ENCODE measurements around the gene GPR65. TPM values are rescaled to one million over a fixed set of nuclear protein-coding genes. Genes with fewer than 3 reads are reported as not detected.

Gene GPR65
- total and polyA plus RNA-seq, 2 experiments from 2014 or later, result not detected

DNA sequence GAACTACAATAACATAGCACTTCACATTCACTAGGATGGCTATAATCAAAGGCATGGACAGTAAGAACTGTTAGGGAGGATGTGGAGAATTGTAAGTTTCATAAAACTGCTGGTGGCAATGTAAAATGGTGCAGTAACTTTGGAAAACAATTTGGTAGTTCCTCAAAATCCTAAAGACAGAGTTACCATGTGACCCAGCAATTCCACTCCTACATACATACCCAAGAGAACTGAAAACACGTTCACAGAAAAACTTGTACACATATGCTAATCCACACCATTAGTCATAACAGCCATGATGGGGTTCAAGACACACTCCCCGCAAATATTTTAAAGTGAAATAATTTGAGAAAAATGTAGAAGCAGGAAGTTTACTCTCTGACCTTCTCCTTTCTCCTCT lies 43.7 kb upstream of the GPR65 start:
- no peaks in the 10 kb centered on the region for H3K36me3 ChIP-seq (ENCODE audit: insufficient read depth)
- Mint-ChIP-seq H3K27me3 (ENCODE audit: insufficient read depth, low read depth, poor library complexity) (peaks cover 1% of the 10 kb centered on the region), H3K27ac (no peak overlapping the region), H3K4me1 (no peaks in the 10 kb centered on the region), H3K36me3 (ENCODE audit: low read depth) (peaks cover 3% of the 10 kb centered on the region; the same call in 1 of the 3 replicates), H3K4me3 (no peak overlapping the region), H3K9me3 (no peaks in the 10 kb centered on the region)
- no peaks in the 10 kb centered on the region for H3F3A ChIP-seq (replicated peaks; ENCODE audit: low read depth)
- H3K9me2 ChIP-seq (ENCODE audit: insufficient read depth), result no peaks in the 10 kb centered on the region
- no peaks in the 10 kb centered on the region for H3K4me1 ChIP-seq (ENCODE audit: insufficient read depth)
- no peak overlapping the region for H3K27ac ChIP-seq (ENCODE audit: low read depth)
- no peaks in the 10 kb centered on the region for H4K20me1 ChIP-seq (replicated peaks; ENCODE audit: insufficient read depth)
- H3K79me2 ChIP-seq (replicated peaks; ENCODE audit: insufficient read depth), result no peaks in the 10 kb centered on the region
- no peaks in the 10 kb centered on the region for H3K27me3 ChIP-seq (ENCODE audit: insufficient read depth)
- TF ChIP-seq POLR2AphosphoS5 (IDR thresholded peaks at IDR 0.05; ENCODE audit: low read depth), result no peak
- TF ChIP-seq, protein P1, sequence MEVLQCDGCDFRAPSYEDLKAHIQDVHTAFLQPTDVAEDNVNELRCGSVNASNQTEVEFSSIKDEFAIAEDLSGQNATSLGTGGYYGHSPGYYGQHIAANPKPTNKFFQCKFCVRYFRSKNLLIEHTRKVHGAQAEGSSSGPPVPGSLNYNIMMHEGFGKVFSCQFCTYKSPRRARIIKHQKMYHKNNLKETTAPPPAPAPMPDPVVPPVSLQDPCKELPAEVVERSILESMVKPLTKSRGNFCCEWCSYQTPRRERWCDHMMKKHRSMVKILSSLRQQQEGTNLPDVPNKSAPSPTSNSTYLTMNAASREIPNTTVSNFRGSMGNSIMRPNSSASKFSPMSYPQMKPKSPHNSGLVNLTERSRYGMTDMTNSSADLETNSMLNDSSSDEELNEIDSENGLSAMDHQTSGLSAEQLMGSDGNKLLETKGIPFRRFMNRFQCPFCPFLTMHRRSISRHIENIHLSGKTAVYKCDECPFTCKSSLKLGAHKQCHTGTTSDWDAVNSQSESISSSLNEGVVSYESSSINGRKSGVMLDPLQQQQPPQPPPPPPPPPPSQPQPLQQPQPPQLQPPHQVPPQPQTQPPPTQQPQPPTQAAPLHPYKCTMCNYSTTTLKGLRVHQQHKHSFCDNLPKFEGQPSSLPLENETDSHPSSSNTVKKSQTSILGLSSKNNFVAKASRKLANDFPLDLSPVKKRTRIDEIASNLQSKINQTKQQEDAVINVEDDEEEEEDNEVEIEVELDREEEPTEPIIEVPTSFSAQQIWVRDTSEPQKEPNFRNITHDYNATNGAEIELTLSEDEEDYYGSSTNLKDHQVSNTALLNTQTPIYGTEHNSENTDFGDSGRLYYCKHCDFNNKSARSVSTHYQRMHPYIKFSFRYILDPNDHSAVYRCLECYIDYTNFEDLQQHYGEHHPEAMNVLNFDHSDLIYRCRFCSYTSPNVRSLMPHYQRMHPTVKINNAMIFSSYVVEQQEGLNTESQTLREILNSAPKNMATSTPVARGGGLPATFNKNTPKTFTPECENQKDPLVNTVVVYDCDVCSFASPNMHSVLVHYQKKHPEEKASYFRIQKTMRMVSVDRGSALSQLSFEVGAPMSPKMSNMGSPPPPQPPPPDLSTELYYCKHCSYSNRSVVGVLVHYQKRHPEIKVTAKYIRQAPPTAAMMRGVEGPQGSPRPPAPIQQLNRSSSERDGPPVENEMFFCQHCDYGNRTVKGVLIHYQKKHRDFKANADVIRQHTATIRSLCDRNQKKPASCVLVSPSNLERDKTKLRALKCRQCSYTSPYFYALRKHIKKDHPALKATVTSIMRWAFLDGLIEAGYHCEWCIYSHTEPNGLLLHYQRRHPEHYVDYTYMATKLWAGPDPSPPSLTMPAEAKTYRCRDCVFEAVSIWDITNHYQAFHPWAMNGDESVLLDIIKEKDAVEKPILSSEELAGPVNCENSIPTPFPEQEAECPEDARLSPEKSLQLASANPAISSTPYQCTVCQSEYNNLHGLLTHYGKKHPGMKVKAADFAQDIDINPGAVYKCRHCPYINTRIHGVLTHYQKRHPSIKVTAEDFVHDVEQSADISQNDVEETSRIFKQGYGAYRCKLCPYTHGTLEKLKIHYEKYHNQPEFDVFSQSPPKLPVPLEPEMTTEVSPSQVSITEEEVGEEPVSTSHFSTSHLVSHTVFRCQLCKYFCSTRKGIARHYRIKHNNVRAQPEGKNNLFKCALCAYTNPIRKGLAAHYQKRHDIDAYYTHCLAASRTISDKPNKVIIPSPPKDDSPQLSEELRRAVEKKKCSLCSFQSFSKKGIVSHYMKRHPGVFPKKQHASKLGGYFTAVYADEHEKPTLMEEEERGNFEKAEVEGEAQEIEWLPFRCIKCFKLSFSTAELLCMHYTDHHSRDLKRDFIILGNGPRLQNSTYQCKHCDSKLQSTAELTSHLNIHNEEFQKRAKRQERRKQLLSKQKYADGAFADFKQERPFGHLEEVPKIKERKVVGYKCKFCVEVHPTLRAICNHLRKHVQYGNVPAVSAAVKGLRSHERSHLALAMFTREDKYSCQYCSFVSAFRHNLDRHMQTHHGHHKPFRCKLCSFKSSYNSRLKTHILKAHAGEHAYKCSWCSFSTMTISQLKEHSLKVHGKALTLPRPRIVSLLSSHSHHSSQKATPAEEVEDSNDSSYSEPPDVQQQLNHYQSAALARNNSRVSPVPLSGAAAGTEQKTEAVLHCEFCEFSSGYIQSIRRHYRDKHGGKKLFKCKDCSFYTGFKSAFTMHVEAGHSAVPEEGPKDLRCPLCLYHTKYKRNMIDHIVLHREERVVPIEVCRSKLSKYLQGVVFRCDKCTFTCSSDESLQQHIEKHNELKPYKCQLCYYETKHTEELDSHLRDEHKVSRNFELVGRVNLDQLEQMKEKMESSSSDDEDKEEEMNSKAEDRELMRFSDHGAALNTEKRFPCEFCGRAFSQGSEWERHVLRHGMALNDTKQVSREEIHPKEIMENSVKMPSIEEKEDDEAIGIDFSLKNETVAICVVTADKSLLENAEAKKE (CRISPR knock-in tag; IDR thresholded peaks at IDR 0.05), result no peak
- no peak for TF ChIP-seq EZH2 (IDR thresholded peaks at IDR 0.05; ENCODE audit: low read depth, unreplicated experiment)
- no peak for TF ChIP-seq NANOG (IDR thresholded peaks at IDR 0.05; ENCODE audit: borderline replicate concordance)
- no peak for TF ChIP-seq EZH2phosphoT487 (IDR thresholded peaks at IDR 0.05; ENCODE audit: unreplicated experiment)
- TF ChIP-seq, protein P2, sequence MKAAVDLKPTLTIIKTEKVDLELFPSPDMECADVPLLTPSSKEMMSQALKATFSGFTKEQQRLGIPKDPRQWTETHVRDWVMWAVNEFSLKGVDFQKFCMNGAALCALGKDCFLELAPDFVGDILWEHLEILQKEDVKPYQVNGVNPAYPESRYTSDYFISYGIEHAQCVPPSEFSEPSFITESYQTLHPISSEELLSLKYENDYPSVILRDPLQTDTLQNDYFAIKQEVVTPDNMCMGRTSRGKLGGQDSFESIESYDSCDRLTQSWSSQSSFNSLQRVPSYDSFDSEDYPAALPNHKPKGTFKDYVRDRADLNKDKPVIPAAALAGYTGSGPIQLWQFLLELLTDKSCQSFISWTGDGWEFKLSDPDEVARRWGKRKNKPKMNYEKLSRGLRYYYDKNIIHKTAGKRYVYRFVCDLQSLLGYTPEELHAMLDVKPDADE (IDR thresholded peaks at IDR 0.05), result no peak
- no peak for TF ChIP-seq ZNF331 (CRISPR knock-in tag; IDR thresholded peaks at IDR 0.05; ENCODE audit: low read depth)
- ATAC-seq (no peak), DNase-seq (ENCODE audit: low spot score) (no peak)
- H3K4me2 ChIP-seq, result no peak overlapping the region
- no peak overlapping the region for H2AFZ ChIP-seq
- no peak overlapping the region for H3K4me3 ChIP-seq

Measured in GM23338 (cell line).